ENCODE results near the gene FLII.

Gene FLII

DNA sequence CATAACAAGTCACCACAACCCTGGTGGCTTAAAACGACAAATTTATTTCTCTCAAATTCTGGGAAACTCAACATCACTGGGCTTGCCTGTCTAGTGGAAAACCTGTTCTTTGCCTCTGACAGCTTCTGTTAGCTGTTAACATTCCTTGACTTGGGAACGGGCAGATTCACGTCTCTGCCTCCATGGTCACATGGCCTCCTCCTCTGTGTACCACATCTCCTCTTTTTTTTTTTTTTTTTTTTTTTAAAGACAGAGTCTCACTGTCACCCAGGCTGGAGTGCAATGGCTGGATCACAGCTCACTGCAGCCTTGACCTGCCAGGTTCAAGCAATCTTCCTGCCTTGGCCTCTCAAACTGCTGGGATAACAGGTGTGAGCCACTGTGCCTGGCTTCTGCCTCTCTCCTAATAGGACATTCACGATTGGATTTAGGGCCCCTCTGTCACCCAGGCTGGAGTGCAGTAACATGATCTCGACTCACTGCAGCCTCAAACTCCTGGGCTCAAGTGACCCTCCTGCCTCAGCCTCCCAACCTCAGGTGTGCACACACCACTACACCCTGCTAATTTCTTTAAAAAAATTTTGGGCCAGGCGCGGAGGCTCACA is 44.8 kb downstream of the FLII start:
- no peak for TF ChIP-seq CTCF (conservative IDR thresholded peaks at IDR 0.05; ENCODE audit: low read depth, low read length)
- no peak overlapping the region for H2AFZ ChIP-seq (ENCODE audit: low read depth)
- no peak overlapping the region for H3K9ac ChIP-seq
- H3K4me2 ChIP-seq, result no peak overlapping the region
- no peak overlapping the region for H3K4me3 ChIP-seq (IDR thresholded peaks at IDR 0.05; ENCODE audit: insufficient read depth, low read depth, low read length)
- H3K27me3 ChIP-seq (ENCODE audit: insufficient read depth, low read depth), result no peaks in the 10 kb centered on the region
- H3K36me3 ChIP-seq (ENCODE audit: insufficient read depth), result no peaks in the 10 kb centered on the region
- H4K20me1 ChIP-seq (ENCODE audit: insufficient read depth), result no peaks in the 10 kb centered on the region
- H3K79me2 ChIP-seq (ENCODE audit: insufficient read depth, low read depth), result no peaks in the 10 kb centered on the region
- H3K27ac ChIP-seq, result no peak overlapping the region
- H3K4me1 ChIP-seq (ENCODE audit: low read depth, poor library complexity, severe bottlenecking), result no peaks in the 10 kb centered on the region

DNA sequence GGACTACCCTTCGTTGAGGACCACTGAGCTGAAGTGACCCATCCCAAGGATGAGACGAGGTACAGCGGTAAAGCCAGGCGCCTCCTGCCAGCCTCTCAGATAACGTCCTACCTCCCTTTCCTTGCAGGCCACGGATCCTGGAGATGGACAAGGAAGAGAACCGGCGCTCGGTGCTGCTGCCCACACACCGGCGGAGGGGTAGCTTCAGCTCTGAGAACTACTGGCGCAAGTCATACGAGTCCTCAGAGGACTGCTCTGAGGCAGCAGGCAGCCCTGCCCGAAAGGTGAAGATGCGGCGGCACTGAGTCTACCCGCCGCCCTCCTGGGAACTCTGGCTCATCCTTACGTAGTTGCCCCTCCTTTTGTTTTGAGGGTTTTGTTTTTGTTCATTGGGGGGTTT is 50.4 kb downstream of the FLII start:
- Histone ChIP-seq H2AFZ (ENCODE audit: low read depth) (no peak overlapping the region), H3K4me3 (IDR thresholded peaks at IDR 0.05; ENCODE audit: insufficient read depth, low read depth, low read length) (no peak overlapping the region), H3K27ac (no peak overlapping the region), H3K27me3 (ENCODE audit: insufficient read depth, low read depth) (no peaks in the 10 kb centered on the region), H3K36me3 (ENCODE audit: insufficient read depth) (no peaks in the 10 kb centered on the region), H3K4me1 (ENCODE audit: low read depth, poor library complexity, severe bottlenecking) (no peaks in the 10 kb centered on the region), H4K20me1 (ENCODE audit: insufficient read depth) (no peaks in the 10 kb centered on the region), H3K9ac (no peak overlapping the region), H3K4me2 (no peak overlapping the region), H3K79me2 (ENCODE audit: insufficient read depth, low read depth) (no peaks in the 10 kb centered on the region)
- TF ChIP-seq CTCF (conservative IDR thresholded peaks at IDR 0.05; ENCODE audit: low read depth, low read length), result no peak

- no peak for TF ChIP-seq CTCF (conservative IDR thresholded peaks at IDR 0.05; ENCODE audit: low read depth, low read length)
- Histone ChIP-seq H3K4me1 (ENCODE audit: low read depth, poor library complexity, severe bottlenecking) (no peaks in the 10 kb centered on the region), H3K4me3 (IDR thresholded peaks at IDR 0.05; ENCODE audit: insufficient read depth, low read depth, low read length) (no peak overlapping the region), H2AFZ (ENCODE audit: low read depth) (no peak overlapping the region), H4K20me1 (ENCODE audit: insufficient read depth) (no peaks in the 10 kb centered on the region), H3K4me2 (no peak overlapping the region), H3K9ac (no peak overlapping the region), H3K27ac (no peak overlapping the region), H3K27me3 (ENCODE audit: insufficient read depth, low read depth) (no peaks in the 10 kb centered on the region), H3K79me2 (ENCODE audit: insufficient read depth, low read depth) (no peaks in the 10 kb centered on the region), H3K36me3 (ENCODE audit: insufficient read depth) (no peaks in the 10 kb centered on the region)
Observed at GRCh38 chr17:18206962-18207361, 51.6 kb downstream of the FLII start.

DNA sequence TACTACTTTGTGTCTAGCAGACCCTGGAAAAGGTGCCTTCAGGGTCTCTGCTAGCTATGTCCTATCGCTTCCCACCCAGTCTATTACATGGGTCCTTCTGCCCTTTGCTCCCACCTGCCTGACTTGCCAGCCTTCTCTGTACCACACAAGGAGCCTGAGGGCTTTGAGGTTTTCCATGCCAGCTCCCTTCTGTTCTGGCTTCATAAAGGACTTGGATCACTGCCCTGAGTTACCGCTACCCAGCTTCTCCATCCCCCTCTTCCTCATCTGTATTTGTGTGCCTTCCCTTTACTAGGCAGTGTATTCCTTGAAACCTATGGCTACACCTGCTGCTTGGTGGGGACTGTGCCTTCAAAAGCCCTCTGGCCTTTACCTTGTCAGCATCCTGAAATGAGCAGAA is 52.7 kb downstream of the FLII start:
- no peak overlapping the region for H3K27ac ChIP-seq
- H3K4me1 ChIP-seq (ENCODE audit: low read depth, poor library complexity, severe bottlenecking), result no peaks in the 10 kb centered on the region
- no peaks in the 10 kb centered on the region for H3K36me3 ChIP-seq (ENCODE audit: insufficient read depth)
- no peaks in the 10 kb centered on the region for H3K79me2 ChIP-seq (ENCODE audit: insufficient read depth, low read depth)
- TF ChIP-seq CTCF (conservative IDR thresholded peaks at IDR 0.05; ENCODE audit: low read depth, low read length), result no peak
- no peak overlapping the region for H2AFZ ChIP-seq (ENCODE audit: low read depth)
- H4K20me1 ChIP-seq (ENCODE audit: insufficient read depth), result no peaks in the 10 kb centered on the region
- H3K4me3 ChIP-seq (IDR thresholded peaks at IDR 0.05; ENCODE audit: insufficient read depth, low read depth, low read length), result no peak overlapping the region
- H3K27me3 ChIP-seq (ENCODE audit: insufficient read depth, low read depth), result no peaks in the 10 kb centered on the region
- no peak overlapping the region for H3K4me2 ChIP-seq
- H3K9ac ChIP-seq, result no peak overlapping the region

All from KMS-11 (cell line).